ENCODE data around the gene TSGA10. TPM values are rescaled to one million over a fixed set of nuclear protein-coding genes. Genes with fewer than 3 reads are reported as not detected.

The TSGA10 gene
- total and polyA plus RNA-seq, 2 donors from 2014 or later, result 5.3 to 16.1 TPM

- no peak overlapping the region for H3K4me3 ChIP-seq (ENCODE audit: low read length in 3 of 3)
- no peak for TF ChIP-seq CTCF (IDR thresholded peaks at IDR 0.05; ENCODE audit: borderline replicate concordance, extremely low read depth, insufficient read depth)
- FAIRE-seq, result no peak
Observed at GRCh38 chr2:99156891-99157290, 2.1 kb upstream of the TSGA10 start.

GRCh38 chr2:99153921-99154604, 679 bp downstream of the TSGA10 start:
- TF ChIP-seq CTCF (IDR thresholded peaks at IDR 0.05; ENCODE audit: borderline replicate concordance, extremely low read depth, insufficient read depth), result no peak
- intact Hi-C loops (cut with DNase I), result no loop called here
- peak overlapping the region; percentile 52 to 99 (median 61) for H3K9ac ChIP-seq (ENCODE audit: low read length in 3 of 3)
- no peaks in the 10 kb centered on the region for H3K9me3 ChIP-seq (ENCODE audit: control insufficient read depth in 2 of 3, insufficient read depth in 1 of 3, low read length in 3 of 3)
- FAIRE-seq (no peak), DNase-seq (no peak)
- peaks cover 0 to 13% (median 6%) of the 10 kb centered on the region in 3 donors for H3K4me1 ChIP-seq (ENCODE audit: control insufficient read depth in 2 of 3, insufficient read depth in 2 of 3, low read depth in 1 of 3, low read length in 3 of 3)
- H3K36me3 ChIP-seq (ENCODE audit: control insufficient read depth in 2 of 3, insufficient read depth in 3 of 3, low read length in 3 of 3), result peaks cover 0 to 3% (median 0%) of the 10 kb centered on the region in 3 donors
- peak overlapping the region; percentile 86 to 95 for H3K27ac ChIP-seq (ENCODE audit: low read depth in 2 of 2, low read length in 2 of 2)
- H3K27me3 ChIP-seq (ENCODE audit: control insufficient read depth, insufficient read depth, low read length), result no peaks in the 10 kb centered on the region
- H3K4me3 ChIP-seq (ENCODE audit: low read length in 3 of 3), result peak overlapping the region; percentile 92 to 97 (median 95)

More at GRCh38 chr2:99156891-99157290, 2.1 kb upstream of the TSGA10 start:
- intact Hi-C loops (cut with DNase I), result no loop called here
- Histone ChIP-seq H3K9me3 (ENCODE audit: control insufficient read depth in 2 of 3, insufficient read depth in 1 of 3, low read length in 3 of 3) (no peaks in the 10 kb centered on the region), H3K36me3 (ENCODE audit: control insufficient read depth in 2 of 3, insufficient read depth in 3 of 3, low read length in 3 of 3) (peaks cover 0 to 3% (median 0%) of the 10 kb centered on the region in 3 donors), H3K4me1 (ENCODE audit: control insufficient read depth in 2 of 3, insufficient read depth in 2 of 3, low read depth in 1 of 3, low read length in 3 of 3) (peaks cover 0 to 13% (median 6%) of the 10 kb centered on the region in 3 donors), H3K27me3 (ENCODE audit: control insufficient read depth, insufficient read depth, low read length) (no peaks in the 10 kb centered on the region), H3K9ac (ENCODE audit: low read length in 3 of 3) (no peak overlapping the region), H3K27ac (ENCODE audit: low read depth in 2 of 2, low read length in 2 of 2) (no peak overlapping the region)
- DNase-seq, result no peak

GRCh38 chr2:99152199-99152895, 2.4 kb downstream of the TSGA10 start:
- FAIRE-seq, result no peak
- intact Hi-C loops (cut with DNase I), result no loop called here
- no peaks in the 10 kb centered on the region for H3K27me3 ChIP-seq (ENCODE audit: control insufficient read depth, insufficient read depth, low read length)
- no peaks in the 10 kb centered on the region for H3K9me3 ChIP-seq (ENCODE audit: control insufficient read depth in 2 of 3, insufficient read depth in 1 of 3, low read length in 3 of 3)
- peaks cover 0 to 13% (median 6%) of the 10 kb centered on the region in 3 donors for H3K4me1 ChIP-seq (ENCODE audit: control insufficient read depth in 2 of 3, insufficient read depth in 2 of 3, low read depth in 1 of 3, low read length in 3 of 3)
- TF ChIP-seq CTCF (IDR thresholded peaks at IDR 0.05; ENCODE audit: borderline replicate concordance, extremely low read depth, insufficient read depth), result no peak
- no peak overlapping the region for H3K27ac ChIP-seq (ENCODE audit: low read depth in 2 of 2, low read length in 2 of 2)
- peaks cover 0 to 2% (median 0%) of the 10 kb centered on the region in 3 donors for H3K36me3 ChIP-seq (ENCODE audit: control insufficient read depth in 2 of 3, insufficient read depth in 3 of 3, low read length in 3 of 3)
- peak in 4 of 5 donors; percentile 61 to 85 (median 74) for DNase-seq
- no peak overlapping the region for H3K9ac ChIP-seq (ENCODE audit: low read length in 3 of 3)
- H3K4me3 ChIP-seq (ENCODE audit: low read length in 3 of 3), result no peak overlapping the region

Data from kidney (tissue), 14 donors.